GM19240 (cell line): ENCODE measurements around the gene RHOT2.
A peak's percentile ranks its signal among the peaks of the same experiment; 100 is the strongest.
"Not testable (repeated sequence)": the region's sequence is repeated elsewhere in the genome, so short reads cannot be mapped to it uniquely, and the experiment has no call there.

Experiments
- DNase-seq: peaks from one replicate; pipeline ENCODE4 v3.0.0; 2011; ENCODE audit warnings: low spot score; ENCODE audit not compliant: insufficient read length

The RHOT2 gene

GRCh38 chr16:680967-681745 is 13.2 kb downstream of the RHOT2 start:
- DNase-seq, result no peak

- DNase-seq, result no peak
Observed at GRCh38 chr16:681746-682427, 14.0 kb downstream of the RHOT2 start.

GRCh38 chr16:682493-683395 is 14.8 kb downstream of the RHOT2 start:
- DNase-seq, result no peak

GRCh38 chr16:683396-684070 is 15.6 kb downstream of the RHOT2 start:
- DNase-seq, result no peak

GRCh38 chr16:684071-684794 is 16.3 kb downstream of the RHOT2 start, which contains the start of gene JMJD8:
Gene JMJD8, minus strand, starts transcription at chr16:684334. Its CDS starts 15 bp downstream, at chr16:684319.
- DNase-seq, result peak; percentile 99

GRCh38 chr16:684961-685696 is 17.2 kb downstream of the RHOT2 start:
- no peak for DNase-seq

- DNase-seq, result no peak
Observed at GRCh38 chr16:685967-686366, 18.0 kb downstream of the RHOT2 start.

- no peak for DNase-seq
Observed at GRCh38 chr16:686459-687260, 18.7 kb downstream of the RHOT2 start.

- no peak for DNase-seq
Observed at GRCh38 chr16:687499-687898, 19.6 kb downstream of the RHOT2 start.

- DNase-seq, result no peak
Observed at GRCh38 chr16:689175-689897, 21.4 kb downstream of the RHOT2 start.

- not testable (repeated sequence) for DNase-seq
Observed at GRCh38 chr16:691242-691641, 23.3 kb downstream of the RHOT2 start.

GRCh38 chr16:692356-693108 is 24.6 kb downstream of the RHOT2 start:
- no peak for DNase-seq

GRCh38 chr16:693364-693763 is 25.4 kb downstream of the RHOT2 start:
- no peak for DNase-seq

GRCh38 chr16:693766-694165 is 25.8 kb downstream of the RHOT2 start:
- no peak for DNase-seq

- DNase-seq, result no peak
Observed at GRCh38 chr16:694187-694862, 26.4 kb downstream of the RHOT2 start.

GRCh38 chr16:694863-695354 is 27.0 kb downstream of the RHOT2 start:
- no peak for DNase-seq
